ENCODE results near the gene CLCN5.

CLCN5 gene

GRCh38 chrX:50114113-50114512, 191.7 kb downstream of the CLCN5 start:
- no peak overlapping the region for H3K4me3 ChIP-seq (ENCODE audit: low read depth, low read length)
- TF ChIP-seq, protein P1, sequence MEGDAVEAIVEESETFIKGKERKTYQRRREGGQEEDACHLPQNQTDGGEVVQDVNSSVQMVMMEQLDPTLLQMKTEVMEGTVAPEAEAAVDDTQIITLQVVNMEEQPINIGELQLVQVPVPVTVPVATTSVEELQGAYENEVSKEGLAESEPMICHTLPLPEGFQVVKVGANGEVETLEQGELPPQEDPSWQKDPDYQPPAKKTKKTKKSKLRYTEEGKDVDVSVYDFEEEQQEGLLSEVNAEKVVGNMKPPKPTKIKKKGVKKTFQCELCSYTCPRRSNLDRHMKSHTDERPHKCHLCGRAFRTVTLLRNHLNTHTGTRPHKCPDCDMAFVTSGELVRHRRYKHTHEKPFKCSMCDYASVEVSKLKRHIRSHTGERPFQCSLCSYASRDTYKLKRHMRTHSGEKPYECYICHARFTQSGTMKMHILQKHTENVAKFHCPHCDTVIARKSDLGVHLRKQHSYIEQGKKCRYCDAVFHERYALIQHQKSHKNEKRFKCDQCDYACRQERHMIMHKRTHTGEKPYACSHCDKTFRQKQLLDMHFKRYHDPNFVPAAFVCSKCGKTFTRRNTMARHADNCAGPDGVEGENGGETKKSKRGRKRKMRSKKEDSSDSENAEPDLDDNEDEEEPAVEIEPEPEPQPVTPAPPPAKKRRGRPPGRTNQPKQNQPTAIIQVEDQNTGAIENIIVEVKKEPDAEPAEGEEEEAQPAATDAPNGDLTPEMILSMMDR (IDR thresholded peaks at IDR 0.05; ENCODE audit: low read depth, low read length), result no peak

DNA sequence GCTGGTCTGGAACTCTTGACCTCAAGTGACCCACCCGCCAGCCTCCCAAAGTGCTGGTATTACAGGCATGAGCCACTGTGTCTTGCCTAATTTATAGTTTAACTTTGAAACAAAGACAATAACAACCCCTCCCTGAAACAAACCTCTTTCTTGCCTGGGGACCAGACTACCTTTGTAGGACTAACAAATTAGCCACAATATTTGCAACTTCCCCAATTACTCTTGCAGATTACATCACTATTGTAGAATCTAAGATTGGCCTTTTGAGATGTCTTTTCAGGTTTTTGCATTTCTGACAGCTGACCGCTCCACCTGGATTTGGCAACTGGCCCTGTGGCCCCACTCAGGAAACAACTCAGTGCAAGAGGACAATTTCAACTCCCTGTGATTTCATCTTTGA, 193.6 kb downstream of the CLCN5 start:
- TF ChIP-seq, protein P1 (IDR thresholded peaks at IDR 0.05; ENCODE audit: low read depth, low read length), result no peak
- no peak overlapping the region for H3K4me3 ChIP-seq (ENCODE audit: low read depth, low read length)

DNA sequence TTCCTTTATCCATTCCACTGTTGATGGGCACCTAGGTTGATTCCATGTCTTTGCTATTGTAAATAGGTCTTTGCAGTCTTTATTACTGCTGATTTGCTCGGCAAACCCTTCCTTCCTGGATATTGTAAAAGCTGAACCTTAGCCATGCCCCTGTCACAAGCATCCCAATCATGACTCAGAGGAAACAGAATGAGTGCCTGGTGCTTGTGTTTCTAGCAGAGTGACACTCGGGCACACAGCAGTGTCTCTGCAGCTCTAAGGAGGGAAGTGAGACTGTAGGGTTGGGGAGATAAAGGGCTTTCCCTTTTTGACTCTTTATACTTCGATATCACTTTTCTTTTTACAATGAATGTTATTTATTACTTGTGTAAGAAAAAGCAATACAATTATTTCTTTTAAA, 195.1 kb downstream of the CLCN5 start:
- no peak overlapping the region for H3K4me3 ChIP-seq (ENCODE audit: low read depth, low read length)
- TF ChIP-seq, protein P1 (IDR thresholded peaks at IDR 0.05; ENCODE audit: low read depth, low read length), result no peak

- TF ChIP-seq, protein P1 (IDR thresholded peaks at IDR 0.05; ENCODE audit: low read depth, low read length), result no peak
- no peak overlapping the region for H3K4me3 ChIP-seq (ENCODE audit: low read depth, low read length)
Observed at GRCh38 chrX:50125480-50125879, 203.1 kb downstream of the CLCN5 start.

DNA sequence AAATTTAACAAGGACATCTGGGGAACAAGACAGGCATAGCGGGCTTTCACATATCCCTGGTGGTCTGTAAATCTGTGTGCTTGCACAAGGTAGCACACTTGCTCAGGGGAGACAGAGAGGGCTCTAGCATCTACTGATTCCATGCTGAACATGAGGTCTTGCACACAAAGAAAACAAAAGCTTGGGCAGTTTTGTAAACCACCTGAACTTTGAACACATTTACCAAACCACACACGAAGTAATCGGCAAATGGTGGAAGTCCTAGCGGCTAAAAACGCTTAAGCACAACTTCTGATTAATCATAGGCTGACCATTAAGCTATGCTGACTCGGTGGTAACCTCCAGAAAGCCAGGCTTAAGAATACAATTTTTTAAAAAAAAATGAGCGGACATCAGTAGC, 225.6 kb downstream of the CLCN5 start:
- TF ChIP-seq, protein P1 (IDR thresholded peaks at IDR 0.05; ENCODE audit: low read depth, low read length), result no peak
- H3K4me3 ChIP-seq (ENCODE audit: low read depth, low read length), result no peak overlapping the region
